Islet of Langerhans (tissue), 1 donor: ENCODE data around the gene FCER2.
"Not testable (repeated sequence)": the region's sequence is repeated elsewhere in the genome, so short reads cannot be mapped to it uniquely, and the experiment has no call there.

Source experiments
- FAIRE-seq: peaks from one replicate; lab custom pipeline; 2011; peaks lifted over from hg19 to GRCh38; lab: Jason Lieb, UNC

Gene FCER2

GRCh38 chr19:7645656-7646425, 56.1 kb downstream of the FCER2 start:
- no peak for FAIRE-seq

GRCh38 chr19:7645163-7645562, 56.8 kb downstream of the FCER2 start:
- FAIRE-seq: no peak

- FAIRE-seq: no peak
These were observed 57.4 kb downstream of the FCER2 start for GRCh38 chr19:7644550-7644877.

GRCh38 chr19:7643629-7644549, 58.0 kb downstream of the FCER2 start:
- FAIRE-seq: not testable (repeated sequence)

GRCh38 chr19:7643031-7643415, 58.9 kb downstream of the FCER2 start:
- FAIRE-seq: no peak

- FAIRE-seq: no peak
These were observed 59.5 kb downstream of the FCER2 start for GRCh38 chr19:7642295-7643030.

GRCh38 chr19:7641290-7642276, 60.3 kb downstream of the FCER2 start:
- no peak for FAIRE-seq

GRCh38 chr19:7640803-7641202, 61.1 kb downstream of the FCER2 start:
- no peak for FAIRE-seq

- FAIRE-seq: no peak
These were observed 62.0 kb downstream of the FCER2 start for GRCh38 chr19:7639863-7640348.

GRCh38 chr19:7638802-7639465, 63.0 kb downstream of the FCER2 start:
- FAIRE-seq: no peak
